GM18909 (cell line): ENCODE results near the gene MLLT6.

Source experiments
- ATAC-seq: cut with Tn5 transposase; IDR thresholded peaks from one replicate; pipeline ENCODE4 v1.9.1; 2021; ENCODE audit warnings: mild to moderate bottlenecking; ENCODE audit not compliant: unreplicated experiment, poor library complexity

The MLLT6 gene

GRCh38 chr17:38674749-38675615, 30.1 kb upstream of the MLLT6 start, which contains the start of gene EPOP:
Gene EPOP, minus strand, starts transcription at chr17:38674957. Its CDS starts 462 bp downstream, at chr17:38674495.
- ATAC-seq, result peak; percentile 78

- peak; percentile 46 for ATAC-seq
These were observed 28.2 kb upstream of the MLLT6 start for GRCh38 chr17:38676706-38677504.

GRCh38 chr17:38677819-38678218, 27.3 kb upstream of the MLLT6 start:
- no peak for ATAC-seq

GRCh38 chr17:38681096-38681495, 24.0 kb upstream of the MLLT6 start:
- no peak for ATAC-seq

GRCh38 chr17:38685491-38685890, 19.6 kb upstream of the MLLT6 start:
- ATAC-seq, result no peak

GRCh38 chr17:38687286-38687685, 17.8 kb upstream of the MLLT6 start:
- no peak for ATAC-seq

GRCh38 chr17:38690386-38690785, 14.7 kb upstream of the MLLT6 start:
- no peak for ATAC-seq

- no peak for ATAC-seq
These were observed 13.9 kb upstream of the MLLT6 start for GRCh38 chr17:38691154-38691553.

- ATAC-seq, result no peak
These were observed 11.3 kb upstream of the MLLT6 start for GRCh38 chr17:38693700-38694329.

GRCh38 chr17:38697061-38697820, 7.8 kb upstream of the MLLT6 start:
- no peak for ATAC-seq

- ATAC-seq, result no peak
These were observed 6.3 kb upstream of the MLLT6 start for GRCh38 chr17:38698760-38699159.

- ATAC-seq, result peak; percentile 36
These were observed 3.4 kb upstream of the MLLT6 start for GRCh38 chr17:38701504-38702165.

GRCh38 chr17:38702166-38702915, 2.7 kb upstream of the MLLT6 start:
- ATAC-seq, result peak; percentile 33

GRCh38 chr17:38702916-38703741, 1.9 kb upstream of the MLLT6 start:
- ATAC-seq, result no peak

GRCh38 chr17:38703742-38704605, 1.1 kb upstream of the MLLT6 start:
- no peak for ATAC-seq

- ATAC-seq, result no peak
These were observed 390 bp downstream of the MLLT6 start for GRCh38 chr17:38705523-38705802.

GRCh38 chr17:38705803-38706504, 881 bp downstream of the MLLT6 start:
- no peak for ATAC-seq
